Epithelial cell of proximal tubule (primary cell): Measurements from ENCODE around the gene FRYL. TPM values are rescaled to one million over a fixed set of nuclear protein-coding genes. Genes with fewer than 3 reads are reported as not detected.
A peak's percentile ranks its signal among the peaks of the same experiment; 100 is the strongest.

Experiments used
- DNase-seq: peaks from one replicate; pipeline ENCODE4 v3.0.0-alpha.2; 2011; ENCODE audit warnings: low read depth
- H3K4me3 ChIP-seq: 2 replicates; pipeline ENCODE4 v1.5.1; 2011; ENCODE audit warnings: low read depth, mild to moderate bottlenecking, low read length
- total RNA-seq: library from RNA; depleted of rRNA; stranded (reverse); fragments of >200 nt; gene quantifications from 2 replicates; pipeline ENCODE4 v1.2.3, GENCODE V29; 2015
- TF ChIP-seq, protein P1 (sequence below): conservative IDR thresholded peaks from 2 replicates; pipeline ENCODE4 v1.5.1; 2012; ENCODE audit warnings: low read depth, mild to moderate bottlenecking, low read length

FRYL gene
- total RNA-seq, 1 donor from 2014 or later = 22.5 TPM

DNA sequence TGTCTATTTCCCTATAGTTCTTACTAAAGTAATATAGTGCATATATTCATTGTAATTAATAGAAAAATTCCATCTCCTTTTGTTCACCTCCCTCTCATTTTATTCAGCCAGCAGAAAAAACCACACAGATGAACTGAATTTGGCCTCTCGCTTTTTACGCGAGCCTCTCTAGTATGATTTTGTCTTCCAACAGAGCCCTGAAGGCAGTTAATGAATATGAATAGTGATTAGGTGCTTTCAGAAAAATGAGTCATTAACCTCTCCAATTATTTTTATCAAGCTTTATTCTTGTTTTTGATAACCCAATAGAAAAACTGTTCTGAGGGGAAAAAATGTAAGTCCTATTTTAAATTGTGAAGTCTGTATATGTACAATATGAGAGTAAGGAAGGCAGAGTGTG is 215.9 kb downstream of the FRYL start:
- DNase-seq = no peak
- TF ChIP-seq, protein P1, sequence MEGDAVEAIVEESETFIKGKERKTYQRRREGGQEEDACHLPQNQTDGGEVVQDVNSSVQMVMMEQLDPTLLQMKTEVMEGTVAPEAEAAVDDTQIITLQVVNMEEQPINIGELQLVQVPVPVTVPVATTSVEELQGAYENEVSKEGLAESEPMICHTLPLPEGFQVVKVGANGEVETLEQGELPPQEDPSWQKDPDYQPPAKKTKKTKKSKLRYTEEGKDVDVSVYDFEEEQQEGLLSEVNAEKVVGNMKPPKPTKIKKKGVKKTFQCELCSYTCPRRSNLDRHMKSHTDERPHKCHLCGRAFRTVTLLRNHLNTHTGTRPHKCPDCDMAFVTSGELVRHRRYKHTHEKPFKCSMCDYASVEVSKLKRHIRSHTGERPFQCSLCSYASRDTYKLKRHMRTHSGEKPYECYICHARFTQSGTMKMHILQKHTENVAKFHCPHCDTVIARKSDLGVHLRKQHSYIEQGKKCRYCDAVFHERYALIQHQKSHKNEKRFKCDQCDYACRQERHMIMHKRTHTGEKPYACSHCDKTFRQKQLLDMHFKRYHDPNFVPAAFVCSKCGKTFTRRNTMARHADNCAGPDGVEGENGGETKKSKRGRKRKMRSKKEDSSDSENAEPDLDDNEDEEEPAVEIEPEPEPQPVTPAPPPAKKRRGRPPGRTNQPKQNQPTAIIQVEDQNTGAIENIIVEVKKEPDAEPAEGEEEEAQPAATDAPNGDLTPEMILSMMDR = no peak
- H3K4me3 ChIP-seq = no peak overlapping the region

DNA sequence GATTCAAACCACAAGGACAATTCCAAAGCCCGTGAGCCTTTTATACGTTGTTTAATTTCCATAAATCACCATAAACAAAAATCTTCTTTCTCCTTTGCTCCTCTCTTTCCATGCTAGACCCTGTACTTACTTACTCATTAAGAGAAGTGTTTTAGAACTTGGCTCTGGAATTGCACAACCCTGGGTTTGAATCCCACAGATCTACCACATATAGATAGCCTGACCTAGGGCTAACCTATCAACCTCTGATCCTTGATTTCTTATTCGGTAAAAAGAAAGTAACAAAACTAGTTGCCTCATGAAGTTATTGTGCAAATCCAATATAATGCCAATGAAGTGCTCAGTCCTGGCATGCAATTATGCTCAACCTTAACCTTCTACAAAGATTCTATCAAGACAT is 221.3 kb downstream of the FRYL start:
- no peak for DNase-seq
- no peak overlapping the region for H3K4me3 ChIP-seq
- TF ChIP-seq, protein P1 = no peak

DNA sequence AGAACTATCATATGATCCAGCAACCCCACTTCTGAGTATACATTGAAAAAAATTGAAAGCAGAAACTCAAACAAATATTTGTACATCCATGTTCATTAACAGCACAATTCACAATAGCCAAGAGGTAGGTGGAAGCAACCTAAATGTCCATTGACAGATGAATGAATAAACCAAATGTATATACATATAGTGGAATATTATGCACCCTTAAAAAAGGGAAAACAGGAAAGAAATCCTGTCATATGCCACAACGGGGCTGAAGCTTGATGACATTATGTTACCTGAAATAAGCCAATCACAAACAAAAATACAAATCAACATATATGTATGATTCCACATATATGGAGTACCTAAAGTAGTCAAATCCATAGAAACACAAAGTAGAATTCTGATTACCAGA is 222.1 kb downstream of the FRYL start:
- TF ChIP-seq, protein P1 = no peak
- no peak for DNase-seq
- H3K4me3 ChIP-seq = no peak overlapping the region

DNA sequence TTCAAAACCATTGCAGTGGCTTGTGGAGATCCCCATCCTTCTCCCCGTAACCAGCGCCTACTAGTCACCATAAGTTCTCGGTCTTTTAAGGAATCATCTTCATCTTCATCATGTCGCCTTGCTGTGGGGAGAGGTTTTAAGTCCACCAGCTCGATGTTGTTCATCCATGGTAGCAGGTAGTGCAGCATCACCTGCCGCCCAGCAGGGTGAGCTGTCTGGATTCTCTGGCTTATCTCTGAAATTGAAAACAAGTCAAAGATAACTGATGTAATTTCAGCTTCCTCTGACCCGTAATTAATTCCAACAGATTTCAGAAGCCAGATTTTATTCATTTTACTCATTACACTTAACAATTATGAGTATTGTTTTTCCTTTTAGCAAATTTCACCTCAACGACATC is 222.6 kb downstream of the FRYL start:
- no peak overlapping the region for H3K4me3 ChIP-seq
- TF ChIP-seq, protein P1 = peak; percentile 44
- DNase-seq = no peak

DNA sequence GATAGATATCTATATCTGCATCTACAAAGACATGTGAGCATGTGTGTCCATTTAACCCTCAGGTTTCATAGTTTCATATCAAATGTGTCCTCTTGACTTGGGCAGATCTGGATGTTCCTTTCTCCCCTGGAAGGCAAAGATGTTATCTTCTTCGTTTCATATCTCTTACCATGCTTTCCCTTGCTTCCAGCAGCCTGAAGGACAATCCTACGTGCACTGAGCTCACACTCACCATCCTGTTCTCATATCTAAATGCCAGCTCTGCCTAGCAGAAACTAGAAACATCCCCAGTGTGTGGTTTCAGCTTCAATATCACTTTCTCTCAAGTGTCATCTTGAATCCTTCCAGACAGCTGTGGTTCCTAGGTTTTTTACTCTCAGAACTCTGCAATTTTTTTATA is 223.8 kb downstream of the FRYL start:
- H3K4me3 ChIP-seq = no peak overlapping the region
- no peak for DNase-seq
- TF ChIP-seq, protein P1 = no peak

DNA sequence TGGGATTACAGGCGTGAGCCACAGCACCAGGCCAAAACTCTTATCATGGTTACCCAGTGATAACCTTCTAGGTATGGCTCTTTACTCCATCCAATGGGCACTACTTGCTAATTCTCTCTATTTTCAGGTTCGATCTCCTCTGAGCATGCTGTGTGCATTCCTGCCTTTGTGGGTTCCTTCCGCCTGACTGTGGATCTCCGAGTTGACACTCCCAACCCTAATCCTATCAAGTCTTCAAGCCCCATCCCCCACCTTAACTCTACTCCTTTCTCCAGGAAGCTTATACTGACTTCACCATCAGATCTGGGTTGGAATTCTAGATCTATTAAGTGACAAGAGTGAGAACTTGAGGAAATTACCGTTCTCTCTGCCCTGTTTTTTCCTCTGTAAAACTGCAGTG is 225.5 kb downstream of the FRYL start:
- TF ChIP-seq, protein P1 = no peak
- no peak for DNase-seq
- no peak overlapping the region for H3K4me3 ChIP-seq

DNA sequence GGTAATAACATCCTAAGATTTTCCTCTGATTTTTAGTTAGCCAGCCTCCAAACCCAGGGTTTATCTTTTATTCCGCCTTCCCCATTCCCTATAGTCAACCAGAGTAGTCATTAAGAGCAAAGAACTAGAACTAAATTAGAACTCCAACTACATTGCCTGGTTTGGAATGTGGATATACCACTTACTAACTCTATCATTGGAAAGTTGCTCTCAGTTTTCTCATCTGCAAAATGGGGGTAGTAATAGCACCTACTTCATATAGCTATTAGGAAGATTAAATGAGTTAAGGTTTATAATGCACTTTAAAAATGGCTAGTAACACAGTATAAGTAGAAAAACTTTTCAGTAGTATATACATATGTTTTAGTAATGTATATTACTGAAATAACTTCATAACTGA is 226.4 kb downstream of the FRYL start:
- no peak overlapping the region for H3K4me3 ChIP-seq
- TF ChIP-seq, protein P1 = no peak
- no peak for DNase-seq
